Vagina (tissue), 2 donors: ENCODE results near the gene TIAM2. TPM values are rescaled to one million over a fixed set of nuclear protein-coding genes. Genes with fewer than 3 reads are reported as not detected.

Source experiments
- DNase-seq, 2 donors: peaks; one replicate each; pipeline ENCODE4 v3.0.0-alpha.2; 2017; ENCODE audit errors: extremely low spot score in 2 of 2
- H3K27ac ChIP-seq: fragments of 200-600 bp; sonication (generic); one replicate; pipeline ENCODE4 v1.5.1; 2019
- H3K27me3 ChIP-seq: fragments of 200-600 bp; sonication (generic); one replicate; pipeline ENCODE4 v1.5.1; 2019
- H3K36me3 ChIP-seq, 2 donors: fragments of 200-600 bp; sonication (generic); one replicate each; pipeline ENCODE4 v1.5.1; 2017 to 2019
- H3K4me1 ChIP-seq: fragments of 200-600 bp; sonication (generic); one replicate; pipeline ENCODE4 v1.5.1; 2019
- H3K4me3 ChIP-seq, 2 donors: fragments of 200-600 bp; sonication (generic); 1 replicate in 1 of 2; 2 replicates in 1 of 2; pipeline ENCODE4 v1.5.1; 2016 to 2019
- H3K9me3 ChIP-seq: fragments of 200-600 bp; sonication (generic); one replicate; pipeline ENCODE4 v1.5.1; 2019
- POLR2A ChIP-seq, 2 donors: fragments of 450-650 bp; IDR thresholded peaks; one replicate each; pipeline ENCODE4 v1.6.1; 2017; ENCODE audit warnings: antibody characterized with exemption in 2 of 2, mild to moderate bottlenecking in 2 of 2, moderate library complexity in 2 of 2
- POLR2AphosphoS5 ChIP-seq, 2 donors: sonication (generic); formaldehyde crosslinking; IDR thresholded peaks; one replicate each; pipeline ENCODE4 v1.9.0; 2017; ENCODE audit warnings: antibody characterized with exemption in 2 of 2, mild to moderate bottlenecking in 2 of 2, low read depth in 1 of 2; ENCODE audit not compliant: insufficient read depth in 1 of 2
- intact Hi-C: fragments of 100-400 bp; cut with DNase I; formaldehyde crosslinking; loops from one replicate; pipeline ENCODE4 v1.15.1; 2023
- total RNA-seq: library from RNA; depleted of rRNA; stranded (reverse); fragments of >200 nt; gene quantifications from one replicate; pipeline ENCODE4 v1.2.3, GENCODE V29; 2016
- TF ChIP-seq, protein P1 (sequence below), 3 experiments: fragments of 450-650 bp in 2 of 3; fragments of 200-600 bp in 1 of 3; sonication (generic) in 1 of 3; IDR thresholded peaks; one replicate each; pipeline ENCODE4 v1.5.1; 2017 to 2019; ENCODE audit warnings: antibody characterized with exemption in 3 of 3, mild to moderate bottlenecking in 2 of 3, moderate library complexity in 2 of 3

The TIAM2 gene
- total RNA-seq, 1 donor from 2014 or later = 11.5 TPM

DNA sequence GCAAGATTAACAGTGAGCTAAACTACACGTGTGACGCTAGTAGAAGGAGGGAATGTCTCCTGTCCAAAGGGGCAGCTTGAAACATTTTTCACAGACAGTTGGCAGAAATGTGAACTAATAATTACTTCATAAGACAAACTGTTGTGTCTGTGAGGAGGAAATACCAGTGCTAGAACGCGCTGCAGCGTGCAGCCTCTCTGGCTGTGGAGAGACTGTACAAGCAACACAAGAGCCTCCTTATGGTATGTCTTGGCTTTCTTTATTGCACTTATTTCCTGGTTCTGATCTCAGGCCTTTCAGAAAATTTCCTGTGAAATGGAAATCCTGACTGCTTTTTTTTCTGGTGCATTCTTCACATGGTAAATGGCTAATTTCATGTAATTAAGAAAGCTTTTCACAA lies 25.3 kb upstream of the TIAM2 start:
- TF ChIP-seq POLR2AphosphoS5 (IDR thresholded peaks at IDR 0.05; ENCODE audit: insufficient read depth in 1 of 2, low read depth in 1 of 2) (no peak), POLR2A (IDR thresholded peaks at IDR 0.05) (no peak)
- TF ChIP-seq, protein P1, sequence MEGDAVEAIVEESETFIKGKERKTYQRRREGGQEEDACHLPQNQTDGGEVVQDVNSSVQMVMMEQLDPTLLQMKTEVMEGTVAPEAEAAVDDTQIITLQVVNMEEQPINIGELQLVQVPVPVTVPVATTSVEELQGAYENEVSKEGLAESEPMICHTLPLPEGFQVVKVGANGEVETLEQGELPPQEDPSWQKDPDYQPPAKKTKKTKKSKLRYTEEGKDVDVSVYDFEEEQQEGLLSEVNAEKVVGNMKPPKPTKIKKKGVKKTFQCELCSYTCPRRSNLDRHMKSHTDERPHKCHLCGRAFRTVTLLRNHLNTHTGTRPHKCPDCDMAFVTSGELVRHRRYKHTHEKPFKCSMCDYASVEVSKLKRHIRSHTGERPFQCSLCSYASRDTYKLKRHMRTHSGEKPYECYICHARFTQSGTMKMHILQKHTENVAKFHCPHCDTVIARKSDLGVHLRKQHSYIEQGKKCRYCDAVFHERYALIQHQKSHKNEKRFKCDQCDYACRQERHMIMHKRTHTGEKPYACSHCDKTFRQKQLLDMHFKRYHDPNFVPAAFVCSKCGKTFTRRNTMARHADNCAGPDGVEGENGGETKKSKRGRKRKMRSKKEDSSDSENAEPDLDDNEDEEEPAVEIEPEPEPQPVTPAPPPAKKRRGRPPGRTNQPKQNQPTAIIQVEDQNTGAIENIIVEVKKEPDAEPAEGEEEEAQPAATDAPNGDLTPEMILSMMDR (IDR thresholded peaks at IDR 0.05) = no peak
- Histone ChIP-seq H3K4me3 (no peak overlapping the region), H3K27ac (no peak overlapping the region), H3K4me1 (no peaks in the 10 kb centered on the region), H3K9me3 (no peaks in the 10 kb centered on the region), H3K27me3 (no peaks in the 10 kb centered on the region), H3K36me3 (no peaks in the 10 kb centered on the region)
- intact Hi-C loops = no loop called here
- no peak for DNase-seq

DNA sequence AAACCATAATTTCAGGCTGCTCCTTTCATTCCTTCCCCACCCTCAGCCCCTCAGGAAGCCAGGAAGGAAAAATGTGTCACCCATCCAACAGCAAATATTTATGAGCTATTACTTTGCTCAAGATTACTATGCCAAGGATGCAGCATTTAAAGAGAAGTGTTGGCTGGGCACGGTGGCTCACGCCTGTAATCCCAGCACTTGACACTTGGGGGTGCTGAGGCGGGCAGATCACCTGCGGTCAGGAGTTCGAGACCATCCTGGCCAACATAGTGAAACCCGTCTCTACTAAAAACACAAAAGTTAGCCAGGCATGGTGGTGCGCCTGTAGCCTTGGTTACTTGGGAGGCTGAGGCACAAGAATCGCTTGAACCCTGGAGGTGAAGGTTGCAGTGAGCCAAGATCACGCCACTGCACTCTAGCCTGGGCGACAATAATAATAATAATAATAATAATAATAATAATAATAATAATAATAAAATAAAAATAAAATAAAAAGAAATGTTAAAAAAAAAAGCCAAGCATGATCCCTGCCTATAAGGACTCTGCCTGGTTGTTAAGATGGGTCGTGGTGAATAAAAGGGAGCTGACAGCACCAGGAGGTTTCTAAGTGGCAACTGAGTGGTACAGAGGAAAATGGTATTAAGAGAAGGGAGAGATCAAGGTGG lies 20.5 kb upstream of the TIAM2 start:
- H3K27me3 ChIP-seq = no peaks in the 10 kb centered on the region
- H3K4me3 ChIP-seq = no peak overlapping the region
- no peak overlapping the region for H3K27ac ChIP-seq
- H3K36me3 ChIP-seq = no peaks in the 10 kb centered on the region
- intact Hi-C loops = no loop called here
- no peaks in the 10 kb centered on the region for H3K4me1 ChIP-seq
- TF ChIP-seq POLR2A (IDR thresholded peaks at IDR 0.05) (no peak), POLR2AphosphoS5 (IDR thresholded peaks at IDR 0.05; ENCODE audit: insufficient read depth in 1 of 2, low read depth in 1 of 2) (no peak)
- TF ChIP-seq, protein P1 (IDR thresholded peaks at IDR 0.05) = no peak
- no peak for DNase-seq
- H3K9me3 ChIP-seq = no peaks in the 10 kb centered on the region

DNA sequence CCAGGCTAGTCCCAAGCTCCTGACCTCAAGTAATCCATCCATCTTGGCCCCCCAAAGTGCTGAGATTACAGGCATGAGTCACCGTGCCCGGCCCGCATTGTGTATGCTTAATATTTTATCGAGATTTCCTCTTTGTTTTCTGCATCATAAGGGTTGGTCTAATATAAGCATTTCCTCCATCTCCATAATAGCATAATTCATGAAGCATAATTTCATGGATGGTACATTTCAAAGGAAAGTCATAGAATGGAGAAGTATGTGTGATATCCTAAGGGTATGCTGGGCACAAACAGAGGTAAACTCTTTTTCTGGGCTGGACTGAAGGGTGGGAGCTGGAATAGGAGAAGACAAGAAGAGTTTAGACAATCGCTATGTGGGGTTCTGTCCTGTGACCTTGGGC lies 17.5 kb upstream of the TIAM2 start:
- no peak overlapping the region for H3K4me3 ChIP-seq
- H3K36me3 ChIP-seq = no peaks in the 10 kb centered on the region
- no peak for DNase-seq
- H3K27me3 ChIP-seq = no peaks in the 10 kb centered on the region
- no peaks in the 10 kb centered on the region for H3K4me1 ChIP-seq
- no peaks in the 10 kb centered on the region for H3K9me3 ChIP-seq
- no peak overlapping the region for H3K27ac ChIP-seq
- TF ChIP-seq POLR2A (IDR thresholded peaks at IDR 0.05) = no peak
- TF ChIP-seq, protein P1 (IDR thresholded peaks at IDR 0.05) = no peak
- TF ChIP-seq POLR2AphosphoS5 (IDR thresholded peaks at IDR 0.05; ENCODE audit: insufficient read depth in 1 of 2, low read depth in 1 of 2) = no peak
- intact Hi-C loops = no loop called here

DNA sequence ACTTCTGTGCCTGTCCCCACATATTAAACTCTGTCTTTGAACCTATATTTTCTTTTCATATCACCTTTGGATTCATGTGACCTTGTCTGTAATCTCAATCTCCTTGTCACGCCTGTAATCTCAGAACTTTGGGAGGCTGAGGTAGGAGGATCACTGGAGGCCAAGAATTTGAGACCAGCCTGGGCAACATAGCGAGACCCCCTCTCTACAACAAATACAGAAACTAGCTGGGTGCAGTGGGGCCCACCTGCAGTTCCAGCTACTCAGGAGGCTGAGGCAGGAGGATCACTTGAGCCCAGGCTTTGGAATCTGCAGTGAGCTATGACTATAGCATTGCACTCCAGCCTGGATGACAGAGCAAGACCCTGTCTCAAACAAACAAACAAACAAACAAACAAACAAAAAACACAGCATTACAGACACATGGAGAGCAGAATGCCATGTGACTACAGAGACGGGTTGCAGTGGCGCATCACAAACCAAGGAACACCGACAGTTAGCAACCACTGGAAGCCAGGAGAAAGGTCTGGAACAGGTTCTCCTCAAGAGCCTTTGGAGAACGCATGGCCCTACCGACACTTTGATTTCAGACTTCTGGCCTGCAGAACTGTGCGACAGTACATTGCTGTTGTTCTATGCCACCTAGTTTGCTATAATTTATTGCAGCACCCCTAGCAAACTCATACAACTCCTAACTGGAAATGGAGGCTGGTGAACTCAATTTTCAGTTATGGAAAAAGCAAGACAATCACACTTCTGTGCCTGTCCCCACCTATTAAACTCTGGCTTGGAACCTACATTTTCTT lies 14.6 kb upstream of the TIAM2 start:
- Histone ChIP-seq H3K27me3 (no peaks in the 10 kb centered on the region), H3K27ac (no peak overlapping the region)

More for the DNA sequence above, 14.6 kb upstream of the TIAM2 start:
- intact Hi-C loops = no loop called here
- no peak for DNase-seq
- no peaks in the 10 kb centered on the region for H3K4me1 ChIP-seq
- no peaks in the 10 kb centered on the region for H3K36me3 ChIP-seq
- no peak overlapping the region for H3K4me3 ChIP-seq
- no peaks in the 10 kb centered on the region for H3K9me3 ChIP-seq
- no peak for TF ChIP-seq POLR2AphosphoS5 (IDR thresholded peaks at IDR 0.05; ENCODE audit: insufficient read depth in 1 of 2, low read depth in 1 of 2)
- TF ChIP-seq, protein P1 (IDR thresholded peaks at IDR 0.05) = no peak
- no peak for TF ChIP-seq POLR2A (IDR thresholded peaks at IDR 0.05)
